ENCODE measurements around the gene DMXL2. TPM values are rescaled to one million over a fixed set of nuclear protein-coding genes. Genes with fewer than 3 reads are reported as not detected.
"Not testable (repeated sequence)": the region's sequence is repeated elsewhere in the genome, so short reads cannot be mapped to it uniquely, and the experiment has no call there.

The DMXL2 gene
- total and polyA plus RNA-seq, 2 experiments from 2014 or later, result 3.6 to 17.6 TPM

GRCh38 chr15:51424780-51425179 lies 197.8 kb downstream of the DMXL2 start:
- DNase-seq, result no peak
- Histone ChIP-seq H3K4me1 (ENCODE audit: insufficient read depth) (no peaks in the 10 kb centered on the region), H3K9ac (no peak overlapping the region), H3K9me2 (ENCODE audit: insufficient read depth) (no peaks in the 10 kb centered on the region), H3K4me2 (ENCODE audit: unreplicated experiment) (no peak overlapping the region), H3K36me3 (ENCODE audit: low read depth) (no peaks in the 10 kb centered on the region), H4K20me1 (ENCODE audit: insufficient read depth) (no peaks in the 10 kb centered on the region), H3F3A (ENCODE audit: insufficient read depth) (no peaks in the 10 kb centered on the region), H3K79me2 (ENCODE audit: insufficient read depth) (no peaks in the 10 kb centered on the region), H3K9me3 (ENCODE audit: low read depth) (no peaks in the 10 kb centered on the region), H2AFZ (no peak overlapping the region), H3K27ac (no peak overlapping the region), H3K27me3 (replicated peaks; ENCODE audit: insufficient read depth) (no peaks in the 10 kb centered on the region; the same call in 1 of the 2 replicates), H3K4me3 (no peak overlapping the region)
- WGBS, 2 experiments (ENCODE audit: low coverage in 1 of 2, low lambda C conversion rate in 2 of 2, missing lambda C conversion rate in 2 of 2), result 95 to 100% methylated on average over 1 of the region's 1 CpG
- in situ Hi-C loops (cut with MboI), result no loop called here
- TF ChIP-seq EZH2 (IDR thresholded peaks at IDR 0.05; ENCODE audit: insufficient read depth, poor library complexity, severe bottlenecking) (no peak), EZH2phosphoT487 (IDR thresholded peaks at IDR 0.05; ENCODE audit: insufficient read depth, low read depth) (no peak)

DNA sequence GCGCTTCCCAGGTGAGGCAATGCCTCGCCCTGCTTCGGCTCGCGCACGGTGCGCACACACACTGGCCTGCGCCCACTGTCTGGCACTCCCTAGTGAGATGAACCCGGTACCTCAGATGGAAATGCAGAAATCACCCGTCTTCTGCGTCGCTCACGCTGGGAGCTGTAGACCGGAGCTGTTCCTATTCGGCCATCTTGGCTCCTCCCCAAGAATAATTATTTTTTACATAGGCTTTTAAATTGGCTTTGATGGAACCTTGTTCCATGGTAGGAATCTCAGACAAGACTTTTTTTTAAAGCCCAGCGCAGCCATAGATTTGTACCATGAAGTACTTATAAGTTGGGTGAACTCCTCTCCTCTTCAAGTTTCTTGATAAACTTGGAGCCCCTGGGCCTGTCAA lies 199.5 kb downstream of the DMXL2 start:
- WGBS, 2 experiments (ENCODE audit: low coverage in 1 of 2, low lambda C conversion rate in 2 of 2, missing lambda C conversion rate in 2 of 2), result 92 to 93% methylated on average over 6 to 8 of the region's 16 CpGs
- H3K4me1 ChIP-seq (ENCODE audit: insufficient read depth); H3K4me2 ChIP-seq (ENCODE audit: unreplicated experiment); H2AFZ ChIP-seq; in situ Hi-C loops (cut with MboI); H3K27ac ChIP-seq; DNase-seq; H4K20me1 ChIP-seq (ENCODE audit: insufficient read depth); H3K27me3 ChIP-seq (replicated peaks; ENCODE audit: insufficient read depth); H3K36me3 ChIP-seq (ENCODE audit: low read depth); H3K9ac ChIP-seq; H3K4me3 ChIP-seq; H3F3A ChIP-seq (ENCODE audit: insufficient read depth); H3K9me2 ChIP-seq (ENCODE audit: insufficient read depth); H3K79me2 ChIP-seq (ENCODE audit: insufficient read depth); H3K9me3 ChIP-seq (ENCODE audit: low read depth): not testable (repeated sequence)

DNA sequence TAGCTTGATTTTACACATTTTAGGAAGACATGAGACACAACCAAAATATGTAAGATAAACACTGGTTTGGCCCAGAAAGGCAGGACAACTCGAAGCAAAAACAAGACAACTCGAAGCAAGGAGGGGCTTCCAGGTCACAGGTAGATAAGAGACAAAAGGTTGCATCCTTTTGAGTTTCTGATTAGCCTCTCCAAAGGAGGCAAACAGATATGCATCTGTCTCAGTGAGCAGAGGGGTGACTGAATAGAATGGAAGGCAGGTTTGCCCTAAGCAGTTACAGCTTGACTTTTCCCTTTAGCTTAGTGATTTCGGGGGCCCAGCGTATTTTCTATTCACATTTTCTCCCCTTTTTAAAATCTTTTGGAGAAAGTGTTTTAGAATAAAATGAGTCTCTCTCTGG lies 206.4 kb downstream of the DMXL2 start:
- no peak for DNase-seq
- in situ Hi-C loops (cut with MboI), result no loop called here
- Histone ChIP-seq H2AFZ (no peak overlapping the region), H4K20me1 (ENCODE audit: insufficient read depth) (no peaks in the 10 kb centered on the region), H3K4me3 (no peak overlapping the region), H3K79me2 (ENCODE audit: insufficient read depth) (no peaks in the 10 kb centered on the region), H3K9ac (no peak overlapping the region), H3F3A (ENCODE audit: insufficient read depth) (no peaks in the 10 kb centered on the region), H3K27me3 (replicated peaks; ENCODE audit: insufficient read depth) (0 out of 2 replicates have a peak, but pooled peaks cover 3% of the 10 kb centered on the region), H3K4me2 (ENCODE audit: unreplicated experiment) (no peak overlapping the region), H3K4me1 (ENCODE audit: insufficient read depth) (no peaks in the 10 kb centered on the region), H3K9me2 (ENCODE audit: insufficient read depth) (no peaks in the 10 kb centered on the region), H3K27ac (no peak overlapping the region), H3K36me3 (ENCODE audit: low read depth) (no peaks in the 10 kb centered on the region), H3K9me3 (ENCODE audit: low read depth) (no peaks in the 10 kb centered on the region)
- TF ChIP-seq EZH2 (IDR thresholded peaks at IDR 0.05; ENCODE audit: insufficient read depth, poor library complexity, severe bottlenecking) (no peak), EZH2phosphoT487 (IDR thresholded peaks at IDR 0.05; ENCODE audit: insufficient read depth, low read depth) (no peak)
- 48 to 49% methylated on average over 4 of the region's 4 CpGs for WGBS, 2 experiments (ENCODE audit: low coverage in 1 of 2, low lambda C conversion rate in 2 of 2, missing lambda C conversion rate in 2 of 2)

DNA sequence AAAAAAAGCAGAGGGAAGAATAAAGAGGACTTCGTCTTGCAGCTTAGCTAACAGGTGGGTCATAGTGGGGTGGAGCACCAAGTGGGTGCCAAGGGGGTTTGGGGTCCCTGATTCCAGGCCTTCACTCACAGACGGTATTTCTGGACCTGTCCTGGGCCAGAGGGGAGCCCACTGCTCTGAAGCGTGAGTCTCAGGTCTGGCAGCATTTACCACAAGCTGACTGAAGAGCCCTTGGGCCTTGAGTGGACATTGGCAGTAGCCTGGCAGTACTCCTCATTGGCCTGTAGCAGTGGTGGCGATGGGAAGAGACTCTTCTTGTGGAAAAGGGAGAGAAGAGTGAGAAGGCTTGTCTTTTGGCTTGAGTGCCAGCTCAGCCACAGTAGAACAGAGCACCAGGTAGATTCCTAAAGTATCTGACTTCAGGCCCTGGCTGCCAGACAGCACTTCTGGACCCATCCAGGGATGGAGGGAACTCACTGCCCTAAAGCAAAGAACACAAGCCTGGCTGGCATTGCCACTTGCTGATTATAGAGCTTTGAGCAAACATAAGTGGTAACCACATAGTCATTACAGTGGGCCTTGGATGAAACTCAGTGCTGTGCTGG lies 208.2 kb downstream of the DMXL2 start:
- 0 out of 2 replicates have a peak, but pooled peaks cover 3% of the 10 kb centered on the region for H3K27me3 ChIP-seq (replicated peaks; ENCODE audit: insufficient read depth)
- DNase-seq, result no peak
- H3K79me2 ChIP-seq (ENCODE audit: insufficient read depth), result no peaks in the 10 kb centered on the region
- H3K4me2 ChIP-seq (ENCODE audit: unreplicated experiment), result no peak overlapping the region
- H3K9ac ChIP-seq, result no peak overlapping the region
- H3K27ac ChIP-seq, result no peak overlapping the region
- H3K36me3 ChIP-seq (ENCODE audit: low read depth), result no peaks in the 10 kb centered on the region
- H3K4me1 ChIP-seq (ENCODE audit: insufficient read depth), result no peaks in the 10 kb centered on the region
- H4K20me1 ChIP-seq (ENCODE audit: insufficient read depth), result no peaks in the 10 kb centered on the region
- no peaks in the 10 kb centered on the region for H3F3A ChIP-seq (ENCODE audit: insufficient read depth)
- WGBS, 2 experiments (ENCODE audit: low coverage in 1 of 2, low lambda C conversion rate in 2 of 2, missing lambda C conversion rate in 2 of 2), result 49 to 57% methylated on average over 4 of the region's 4 CpGs
- in situ Hi-C loops (cut with MboI), result no loop called here
- TF ChIP-seq EZH2 (IDR thresholded peaks at IDR 0.05; ENCODE audit: insufficient read depth, poor library complexity, severe bottlenecking) (no peak), EZH2phosphoT487 (IDR thresholded peaks at IDR 0.05; ENCODE audit: insufficient read depth, low read depth) (no peak)
- H3K4me3 ChIP-seq, result no peak overlapping the region
- H2AFZ ChIP-seq, result no peak overlapping the region
- no peaks in the 10 kb centered on the region for H3K9me3 ChIP-seq (ENCODE audit: low read depth)
- H3K9me2 ChIP-seq (ENCODE audit: insufficient read depth), result no peaks in the 10 kb centered on the region
